Chondrocyte (in vitro differentiated cells): ENCODE results near the gene KCNT2. TPM values are rescaled to one million over a fixed set of nuclear protein-coding genes. Genes with fewer than 3 reads are reported as not detected.

Experiments used
- DNase-seq: peaks from one replicate; pipeline ENCODE4 v3.0.0; 2021; ENCODE audit warnings: mixed read lengths, low spot score
- H3K27ac Mint-ChIP-seq: one replicate; pipeline ENCODE4 v1.8.0; 2021; ENCODE audit warnings: mild to moderate bottlenecking, moderate library complexity, mixed read lengths; ENCODE audit not compliant: unreplicated experiment
- H3K27me3 Mint-ChIP-seq: 2 replicates; pipeline ENCODE4 v1.8.0; 2021; ENCODE audit warnings: low read depth, mixed read lengths
- H3K36me3 Mint-ChIP-seq: 2 replicates; pipeline ENCODE4 v1.8.0; 2021; ENCODE audit warnings: low read depth, mixed read lengths
- H3K4me1 Mint-ChIP-seq: 2 replicates; pipeline ENCODE4 v1.8.0; 2021; ENCODE audit warnings: low read depth, mild to moderate bottlenecking, mixed read lengths
- H3K4me3 Mint-ChIP-seq: one replicate; pipeline ENCODE4 v1.8.0; 2021; ENCODE audit warnings: mild to moderate bottlenecking, moderate library complexity, mixed read lengths; ENCODE audit not compliant: unreplicated experiment
- H3K9me3 Mint-ChIP-seq: 2 replicates; pipeline ENCODE4 v1.8.0; 2021; ENCODE audit warnings: low read depth, mixed read lengths
- CTCF ChIP-seq: fragments of 200-600 bp; sonication (generic); IDR thresholded peaks from 2 replicates; pipeline ENCODE4 v1.5.0; 2021; ENCODE audit warnings: antibody characterized with exemption, mild to moderate bottlenecking, moderate library complexity
- total RNA-seq: library from RNA; stranded (reverse); gene quantifications from 3 replicates; pipeline ENCODE4 v1.2.1, GENCODE V29; 2021

KCNT2 gene
- total RNA-seq, 1 donor from 2014 or later = 13.4 TPM

DNA sequence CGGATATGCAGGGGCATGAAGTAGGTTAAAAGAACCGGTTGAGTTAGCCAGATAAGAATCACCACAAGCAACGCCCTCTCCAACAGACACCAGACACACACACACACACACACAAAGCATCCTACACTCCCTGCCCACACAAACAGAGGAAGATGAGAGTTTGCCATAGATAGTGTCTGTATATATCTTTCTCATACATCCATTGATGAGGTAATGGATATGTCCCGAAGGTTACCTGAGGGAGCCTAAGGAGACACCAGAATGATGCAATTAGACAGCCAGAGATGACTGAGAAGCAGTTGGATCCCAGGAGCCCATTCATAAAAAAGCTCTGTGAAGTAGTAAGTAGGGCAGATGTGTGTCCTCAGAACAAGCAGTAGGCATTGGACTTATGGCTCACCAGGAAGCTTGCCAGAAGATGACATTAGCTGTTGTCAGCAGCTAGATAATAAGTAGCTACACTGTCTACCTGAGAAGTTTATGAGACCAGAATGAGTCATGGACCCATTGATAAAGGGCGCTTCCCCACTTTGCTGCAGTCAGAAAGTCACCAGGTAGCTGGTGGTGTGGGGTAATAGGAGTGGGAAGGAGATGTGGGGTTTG is 247.0 kb downstream of the KCNT2 start:
- no peak for DNase-seq
- no peaks in the 10 kb centered on the region for H3K27me3 Mint-ChIP-seq
- no peaks in the 10 kb centered on the region for H3K36me3 Mint-ChIP-seq
- no peak overlapping the region for H3K27ac Mint-ChIP-seq
- no peak overlapping the region for H3K4me3 Mint-ChIP-seq
- TF ChIP-seq CTCF = no peak
- H3K4me1 Mint-ChIP-seq = peaks cover 13% of the 10 kb centered on the region
- no peaks in the 10 kb centered on the region for H3K9me3 Mint-ChIP-seq

DNA sequence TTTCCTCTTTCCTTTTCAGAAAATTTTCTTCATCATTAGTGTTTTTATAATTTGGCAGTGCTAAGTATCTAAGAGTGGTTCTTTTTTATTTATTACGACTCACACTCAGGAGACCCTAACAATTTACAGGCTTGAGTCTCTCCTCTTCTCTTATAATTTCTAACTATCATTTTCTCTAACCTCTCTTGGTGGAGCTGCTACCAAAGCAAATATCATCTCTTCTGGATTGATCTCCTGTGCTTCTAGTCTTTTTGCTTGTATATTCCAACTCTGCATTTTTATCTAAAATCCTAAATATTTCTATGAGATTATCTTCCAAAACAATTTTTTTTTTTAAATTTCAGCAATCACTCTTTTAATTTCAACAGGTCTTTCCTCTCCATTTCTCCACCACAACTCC is 250.3 kb downstream of the KCNT2 start:
- TF ChIP-seq CTCF = no peak
- no peak for DNase-seq
- Mint-ChIP-seq H3K36me3 (no peaks in the 10 kb centered on the region), H3K4me3 (no peak overlapping the region), H3K27me3 (no peaks in the 10 kb centered on the region), H3K9me3 (no peaks in the 10 kb centered on the region), H3K27ac (no peak overlapping the region), H3K4me1 (peaks cover 20% of the 10 kb centered on the region)

DNA sequence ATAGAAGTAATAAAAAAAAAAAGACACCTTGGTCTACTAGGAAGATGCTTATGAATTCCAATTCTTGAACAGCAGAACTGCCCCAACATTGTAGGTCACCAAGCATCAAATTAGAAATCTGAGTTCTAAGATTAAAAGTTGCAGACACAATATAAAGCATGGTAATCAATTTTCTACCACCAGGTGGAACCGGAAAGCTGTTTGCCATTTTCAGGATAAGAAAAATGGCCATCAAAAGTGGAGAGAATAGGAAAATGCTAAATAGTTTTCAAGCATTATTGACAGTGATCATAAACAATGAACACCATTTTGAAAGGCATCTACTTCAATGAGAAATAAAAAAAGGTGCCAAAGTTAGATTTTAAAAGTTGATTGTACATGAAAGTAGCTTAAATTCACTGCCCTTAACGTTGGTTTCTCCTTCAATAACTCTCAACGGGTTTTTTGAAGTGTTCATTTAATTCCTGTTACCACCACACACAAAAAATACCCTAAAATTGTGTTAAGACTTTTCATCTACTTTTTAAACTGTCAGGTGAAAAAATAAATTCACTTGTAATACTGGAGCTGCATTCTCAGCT is 252.9 kb downstream of the KCNT2 start:
- no peaks in the 10 kb centered on the region for H3K27me3 Mint-ChIP-seq
- H3K4me3 Mint-ChIP-seq = no peak overlapping the region
- H3K4me1 Mint-ChIP-seq = peaks cover 20% of the 10 kb centered on the region
- no peak overlapping the region for H3K27ac Mint-ChIP-seq
- DNase-seq = no peak
- peak; percentile 85 for TF ChIP-seq CTCF
- H3K36me3 Mint-ChIP-seq = no peaks in the 10 kb centered on the region
- no peaks in the 10 kb centered on the region for H3K9me3 Mint-ChIP-seq

DNA sequence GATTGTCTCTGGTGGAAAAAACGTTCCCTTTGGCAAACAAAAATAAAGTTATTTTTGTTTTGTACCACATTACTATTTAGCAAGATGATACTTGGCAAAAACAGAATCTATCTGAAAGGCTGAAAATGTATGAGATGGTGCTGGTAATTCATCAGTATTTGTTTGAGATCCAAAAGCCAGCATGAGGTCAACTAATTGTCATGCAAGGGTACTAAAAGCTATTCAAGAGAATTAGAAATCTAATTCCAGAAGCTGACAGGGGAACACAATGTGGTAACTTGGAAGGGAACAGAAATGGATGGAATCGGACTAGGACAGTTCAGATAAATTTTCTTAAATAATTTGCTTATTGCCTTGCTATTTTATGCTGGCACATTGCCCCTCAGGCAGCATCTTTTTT is 263.8 kb downstream of the KCNT2 start:
- no peaks in the 10 kb centered on the region for H3K27me3 Mint-ChIP-seq
- TF ChIP-seq CTCF = no peak
- H3K4me3 Mint-ChIP-seq = no peak overlapping the region
- no peak for DNase-seq
- no peaks in the 10 kb centered on the region for H3K9me3 Mint-ChIP-seq
- H3K36me3 Mint-ChIP-seq = no peaks in the 10 kb centered on the region
- H3K4me1 Mint-ChIP-seq = no peaks in the 10 kb centered on the region
- no peak overlapping the region for H3K27ac Mint-ChIP-seq

GRCh38 chr1:196324345-196324744 is 283.9 kb downstream of the KCNT2 start:
- TF ChIP-seq CTCF = no peak
- H3K9me3 Mint-ChIP-seq = no peaks in the 10 kb centered on the region
- no peak for DNase-seq
- H3K4me3 Mint-ChIP-seq = no peak overlapping the region
- no peak overlapping the region for H3K27ac Mint-ChIP-seq
- H3K27me3 Mint-ChIP-seq = no peaks in the 10 kb centered on the region
- H3K4me1 Mint-ChIP-seq = peaks cover 4% of the 10 kb centered on the region
- peaks cover 7% of the 10 kb centered on the region for H3K36me3 Mint-ChIP-seq
